HUES64 (cell line): Measurements from ENCODE around the gene ZNF236.

Source experiments
- H3K27ac ChIP-seq: 2 replicates; pipeline ENCODE4 v1.7.0; 2013; ENCODE audit warnings: low read depth, low read length, inconsistent platforms
- H3K27me3 ChIP-seq: 2 replicates; pipeline ENCODE4 v1.6.1; 2013; ENCODE audit warnings: mild to moderate bottlenecking, low read length; ENCODE audit not compliant: insufficient read depth
- H3K36me3 ChIP-seq: 2 replicates; pipeline ENCODE4 v1.6.1; 2013; ENCODE audit warnings: mild to moderate bottlenecking, low read length; ENCODE audit not compliant: insufficient read depth
- H3K4me1 ChIP-seq: 2 replicates; pipeline ENCODE4 v1.6.1; 2013; ENCODE audit warnings: mild to moderate bottlenecking, low read length, moderate library complexity; ENCODE audit not compliant: insufficient read depth
- H3K4me3 ChIP-seq: 2 replicates; pipeline ENCODE4 v1.5.1; 2013; ENCODE audit warnings: mild to moderate bottlenecking, low read length, moderate library complexity
- H3K9ac ChIP-seq: 2 replicates; pipeline ENCODE4 v1.6.1; 2013; ENCODE audit warnings: mild to moderate bottlenecking, low read depth, low read length
- H3K9me3 ChIP-seq: 2 replicates; pipeline ENCODE4 v1.6.1; 2013; ENCODE audit warnings: low read depth, low read length; ENCODE audit not compliant: insufficient read depth
- WGBS: fragments of 150-250, 120-280 bp; methylation state at CpG from one replicate; pipeline ENCODE4 v1.1.7; 2013; ENCODE audit warnings: missing lambda C conversion rate; 5-methylcytosine and 5-hydroxymethylcytosine counted together

ZNF236 gene

DNA sequence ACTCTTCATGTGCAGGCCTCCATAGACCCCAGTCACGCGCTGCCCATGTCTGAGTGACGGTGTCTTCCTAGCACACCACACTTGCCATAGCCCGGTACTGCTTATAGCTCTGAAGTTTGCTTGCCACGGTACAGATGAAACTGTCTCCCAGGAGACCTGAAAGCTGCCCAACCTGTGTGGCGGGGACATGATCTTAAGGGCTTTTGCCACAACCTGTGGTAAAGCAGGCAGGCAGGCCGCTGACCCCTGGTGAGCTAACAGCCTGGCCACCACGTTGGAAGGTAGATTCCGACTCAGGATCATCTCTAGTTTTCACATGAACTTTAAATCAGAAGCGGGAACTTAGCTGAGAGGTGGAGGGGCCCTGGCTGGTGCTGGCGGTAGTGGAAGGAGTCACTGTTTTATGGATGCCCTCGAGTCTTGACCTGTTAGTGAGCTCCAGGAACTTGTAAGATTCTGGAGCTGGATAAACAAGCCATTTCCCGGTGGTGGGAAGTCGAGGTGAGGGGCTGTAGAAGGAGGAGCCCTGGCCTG, 153.3 kb downstream of the ZNF236 start:
- Histone ChIP-seq H3K9me3 (no peaks in the 10 kb centered on the region), H3K36me3 (no peaks in the 10 kb centered on the region), H3K27me3 (no peaks in the 10 kb centered on the region), H3K27ac (no peak overlapping the region), H3K9ac (no peak overlapping the region), H3K4me3 (no peak overlapping the region), H3K4me1 (peaks cover 5% of the 10 kb centered on the region)
- WGBS: 93% methylated on average over 14 of the region's 14 CpGs

DNA sequence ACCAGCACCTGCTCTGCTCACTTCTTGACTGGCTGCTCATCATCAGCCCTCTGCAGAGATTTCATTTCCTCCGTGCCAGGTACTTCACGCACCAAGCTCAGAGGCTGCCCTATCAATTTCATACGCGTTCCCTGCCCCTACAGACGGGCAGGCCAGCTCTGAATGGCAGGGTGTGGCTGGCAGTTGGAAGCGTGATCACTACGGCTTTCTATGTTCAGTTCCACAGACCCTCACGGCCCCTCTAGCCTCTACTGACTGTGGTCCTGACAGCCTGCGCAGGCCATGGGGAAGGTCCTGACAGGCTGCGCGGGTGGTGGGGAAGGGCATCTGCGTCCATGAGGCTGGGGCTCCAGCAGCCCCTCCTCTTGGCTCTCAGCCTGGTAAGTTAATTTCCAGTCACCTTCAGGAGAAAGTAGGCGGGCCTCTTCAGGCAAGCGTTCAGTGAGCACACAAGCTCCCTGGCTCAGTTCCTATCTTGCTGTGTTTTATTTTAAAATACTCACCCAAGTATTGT, 154.8 kb downstream of the ZNF236 start:
- Histone ChIP-seq H3K27me3 (no peaks in the 10 kb centered on the region), H3K27ac (no peak overlapping the region), H3K9ac (no peak overlapping the region), H3K4me3 (no peak overlapping the region), H3K9me3 (no peaks in the 10 kb centered on the region), H3K36me3 (no peaks in the 10 kb centered on the region), H3K4me1 (peaks cover 4% of the 10 kb centered on the region)
- 94% methylated on average over 14 of the region's 14 CpGs for WGBS

DNA sequence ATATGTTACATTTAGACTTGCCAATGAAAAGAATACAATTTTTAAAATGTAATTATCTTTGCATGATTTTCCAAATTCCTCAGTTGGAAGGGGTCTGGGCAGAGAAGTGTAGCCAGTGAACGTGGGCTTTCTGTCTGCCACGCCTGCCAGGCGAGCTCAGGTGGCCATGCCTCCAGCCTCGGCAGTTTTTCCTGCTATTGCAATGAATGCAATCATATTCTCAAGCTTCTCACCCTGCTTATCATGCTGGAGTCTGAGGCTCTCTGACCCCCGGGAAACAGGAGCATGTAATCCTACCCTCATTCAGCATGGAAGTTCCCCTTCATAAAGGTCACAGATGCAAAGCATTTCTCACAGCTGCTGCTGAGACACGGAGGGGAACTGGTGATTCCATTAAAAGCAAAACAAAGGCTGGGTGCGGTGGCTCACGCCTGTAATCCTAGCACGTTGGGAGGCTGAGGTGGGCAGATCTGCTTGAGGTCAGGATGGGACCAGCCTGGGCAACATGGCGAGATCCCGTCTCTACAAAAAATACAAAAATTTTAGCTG, 155.4 kb downstream of the ZNF236 start:
- H3K27me3 ChIP-seq: no peaks in the 10 kb centered on the region
- H3K27ac ChIP-seq: no peak overlapping the region
- H3K9ac ChIP-seq: no peak overlapping the region
- H3K36me3 ChIP-seq: no peaks in the 10 kb centered on the region
- WGBS: 92% methylated on average over 11 of the region's 11 CpGs
- H3K4me1 ChIP-seq: peaks cover 4% of the 10 kb centered on the region
- H3K9me3 ChIP-seq: no peaks in the 10 kb centered on the region
- H3K4me3 ChIP-seq: no peak overlapping the region

DNA sequence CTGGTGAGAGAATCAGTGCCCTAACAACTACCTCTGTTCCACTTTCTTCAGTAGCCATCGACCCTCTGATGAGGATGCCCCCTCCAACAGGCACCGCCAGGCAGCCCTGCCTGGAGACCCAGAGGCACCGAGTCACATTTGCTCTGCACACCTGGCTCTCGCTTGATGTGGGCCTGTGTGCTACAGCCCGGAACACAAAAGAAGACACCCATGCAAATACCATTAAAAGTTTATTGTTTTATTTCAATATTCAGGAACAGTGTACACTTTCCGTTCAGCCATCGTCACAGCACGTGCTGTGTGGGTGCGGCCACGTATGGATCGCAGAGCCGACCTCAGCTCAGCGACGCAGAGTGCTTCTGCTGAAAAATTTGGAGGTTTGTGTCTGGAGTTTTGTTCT, 156.3 kb downstream of the ZNF236 start:
- H3K9ac ChIP-seq: no peak overlapping the region
- H3K36me3 ChIP-seq: no peaks in the 10 kb centered on the region
- no peaks in the 10 kb centered on the region for H3K9me3 ChIP-seq
- H3K27me3 ChIP-seq: no peaks in the 10 kb centered on the region
- 87% methylated on average over 14 of the region's 14 CpGs for WGBS
- H3K4me3 ChIP-seq: no peak overlapping the region
- no peak overlapping the region for H3K27ac ChIP-seq
- peaks cover 8% of the 10 kb centered on the region for H3K4me1 ChIP-seq

DNA sequence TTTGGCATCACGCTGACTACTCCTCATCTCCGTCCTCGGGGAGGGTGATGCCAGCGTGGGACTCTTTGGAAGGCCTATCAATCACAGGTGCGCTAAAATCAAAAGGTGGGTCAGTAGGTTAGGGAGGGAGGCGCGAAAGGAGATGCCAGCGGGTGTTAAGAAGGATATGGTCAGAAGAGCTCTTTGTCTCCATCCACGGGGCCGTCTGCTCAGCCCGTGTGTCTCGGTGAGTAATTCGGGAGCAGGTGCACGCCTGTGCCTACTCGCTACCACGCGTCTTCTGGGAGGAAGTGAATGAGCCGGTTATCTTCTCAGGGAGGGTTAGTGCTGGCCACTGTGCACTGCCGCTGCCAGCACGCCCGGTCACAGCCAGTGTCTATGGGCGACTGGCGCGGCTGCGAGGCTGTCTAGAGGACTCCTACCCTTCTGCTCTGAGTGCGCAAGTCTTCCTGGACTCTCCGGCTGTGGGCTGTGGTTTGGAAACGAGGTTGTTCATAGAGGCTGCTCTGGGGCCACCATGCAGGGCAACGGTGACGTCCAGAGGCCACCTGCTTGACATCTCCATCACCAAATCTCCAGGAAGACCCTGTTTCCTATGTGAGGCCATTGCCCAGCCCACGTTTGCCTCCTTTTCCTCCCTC, 156.9 kb downstream of the ZNF236 start:
- Histone ChIP-seq H3K9me3 (no peaks in the 10 kb centered on the region), H3K27me3 (no peaks in the 10 kb centered on the region), H3K4me3 (no peak overlapping the region), H3K36me3 (no peaks in the 10 kb centered on the region), H3K9ac (no peak overlapping the region), H3K4me1 (peaks cover 8% of the 10 kb centered on the region), H3K27ac (no peak overlapping the region)
- WGBS: 97% methylated on average over 31 of the region's 31 CpGs

DNA sequence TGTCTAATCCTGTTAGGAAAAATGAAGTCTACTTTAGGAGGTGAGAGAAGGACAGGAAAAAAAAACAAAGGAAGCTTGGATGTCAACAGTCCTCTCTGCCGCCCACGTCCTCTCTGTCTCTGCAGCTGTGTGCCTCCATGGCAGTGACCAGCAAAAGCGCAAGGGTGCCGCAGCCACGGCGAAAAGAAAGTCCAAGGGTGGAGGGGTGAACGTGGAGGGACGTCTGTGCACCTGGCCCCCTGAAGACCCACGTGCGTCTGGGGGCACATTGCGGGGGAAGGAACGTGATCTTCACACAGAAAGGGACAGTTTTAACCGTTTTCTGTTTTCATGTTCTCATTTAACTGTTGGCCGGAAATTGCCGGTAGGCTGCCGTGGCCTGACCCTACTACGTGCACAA, 157.5 kb downstream of the ZNF236 start:
- WGBS: 91% methylated on average over 17 of the region's 17 CpGs
- H3K9ac ChIP-seq: no peak overlapping the region

DNA sequence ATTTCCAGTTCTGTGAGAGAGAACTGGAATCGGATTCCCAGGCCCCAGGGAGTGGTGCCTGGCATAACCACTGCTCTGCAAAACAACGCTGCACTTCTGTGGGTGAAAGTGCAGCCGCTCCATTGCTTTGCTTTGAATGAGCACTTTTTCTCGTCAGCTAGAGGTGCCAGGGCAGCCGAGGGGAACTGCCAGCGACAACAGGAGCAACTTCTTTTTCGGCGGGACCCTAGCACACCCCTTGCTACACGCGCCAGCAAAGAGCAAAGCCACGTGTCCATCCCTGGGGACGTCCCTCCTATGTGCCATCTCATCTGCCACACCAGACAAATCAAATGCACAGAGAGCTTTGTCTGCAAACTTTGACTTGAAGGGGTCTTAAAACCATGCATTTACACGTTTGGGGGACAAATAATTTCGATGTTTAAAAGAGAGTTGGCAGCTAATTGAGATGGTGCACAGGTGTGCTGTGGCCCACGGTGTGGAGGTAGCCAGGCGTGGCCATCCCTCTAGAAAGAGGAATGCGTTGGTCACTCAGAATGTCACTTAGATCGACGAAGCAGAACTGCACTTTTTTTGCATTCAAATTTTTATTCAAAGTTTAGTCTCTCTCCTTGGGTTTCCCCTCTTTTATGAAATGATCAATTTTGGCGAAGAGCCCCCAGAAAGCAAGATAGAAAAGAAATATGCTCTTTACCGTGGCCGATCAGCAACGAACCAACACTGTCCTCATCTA, 158.5 kb downstream of the ZNF236 start:
- 82% methylated on average over 23 of the region's 23 CpGs for WGBS
- H3K4me3 ChIP-seq: no peak overlapping the region
- no peak overlapping the region for H3K27ac ChIP-seq
- H3K9ac ChIP-seq: no peak overlapping the region
- no peaks in the 10 kb centered on the region for H3K9me3 ChIP-seq
- H3K36me3 ChIP-seq: no peaks in the 10 kb centered on the region
- peaks cover 8% of the 10 kb centered on the region for H3K4me1 ChIP-seq
- no peaks in the 10 kb centered on the region for H3K27me3 ChIP-seq

More for the DNA sequence above, 157.5 kb downstream of the ZNF236 start:
- Histone ChIP-seq H3K36me3 (no peaks in the 10 kb centered on the region), H3K4me1 (peaks cover 8% of the 10 kb centered on the region), H3K4me3 (no peak overlapping the region), H3K27me3 (no peaks in the 10 kb centered on the region), H3K9me3 (no peaks in the 10 kb centered on the region), H3K27ac (no peak overlapping the region)

DNA sequence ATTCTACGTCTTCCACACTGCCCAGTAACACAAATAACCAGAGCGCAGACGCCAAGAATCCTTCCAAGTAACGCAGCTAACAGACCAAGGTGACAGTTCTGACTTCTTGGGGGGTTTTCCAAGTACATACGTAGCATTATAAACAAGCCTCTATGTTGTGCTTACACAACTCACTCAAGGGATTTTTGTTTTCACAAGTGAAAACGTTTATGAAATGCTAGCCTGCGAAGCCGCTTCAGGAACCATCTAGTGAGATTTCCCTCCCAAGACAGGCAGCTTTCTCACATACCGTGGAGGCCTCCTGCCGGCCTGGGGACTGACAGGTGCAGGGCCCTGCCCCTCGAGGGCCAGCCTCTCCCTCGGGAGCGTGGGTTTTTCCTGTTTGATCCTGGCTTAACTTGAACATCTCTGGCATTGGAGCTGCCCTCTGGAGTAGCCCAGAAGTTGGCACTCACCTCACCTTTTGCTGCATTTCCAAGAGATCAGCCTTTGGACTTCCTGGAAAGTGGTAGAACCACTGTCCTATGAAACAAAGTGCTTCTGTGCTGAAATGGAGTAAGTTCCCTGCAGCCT, 159.1 kb downstream of the ZNF236 start:
- Histone ChIP-seq H3K36me3 (no peaks in the 10 kb centered on the region), H3K4me1 (peaks cover 8% of the 10 kb centered on the region), H3K9me3 (no peaks in the 10 kb centered on the region), H3K27me3 (no peaks in the 10 kb centered on the region), H3K9ac (no peak overlapping the region), H3K27ac (no peak overlapping the region), H3K4me3 (no peak overlapping the region)
- WGBS: 78% methylated on average over 13 of the region's 13 CpGs

DNA sequence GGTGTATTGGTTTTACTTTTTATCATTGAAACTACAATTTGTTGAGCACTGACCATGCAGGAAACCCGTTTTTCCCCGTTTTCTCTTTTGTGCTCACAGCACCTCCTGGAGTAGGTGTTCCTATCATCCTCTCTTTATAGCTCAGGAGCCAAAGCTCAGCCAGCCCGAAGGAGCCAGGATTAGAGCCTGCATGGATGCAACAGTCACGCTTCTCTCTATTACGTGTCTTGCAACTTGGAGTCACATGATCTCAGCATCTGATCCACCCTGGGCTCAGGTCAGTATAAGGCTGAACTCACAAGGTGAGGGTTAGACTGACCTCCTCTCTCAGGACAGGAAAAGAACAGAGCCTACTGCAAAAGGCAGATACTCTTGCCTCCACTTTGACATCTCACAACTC, 159.7 kb downstream of the ZNF236 start:
- H3K4me1 ChIP-seq: peaks cover 8% of the 10 kb centered on the region
- H3K36me3 ChIP-seq: no peaks in the 10 kb centered on the region
- no peak overlapping the region for H3K4me3 ChIP-seq
- 93% methylated on average over 5 of the region's 5 CpGs for WGBS
- H3K27ac ChIP-seq: no peak overlapping the region
- H3K9me3 ChIP-seq: no peaks in the 10 kb centered on the region
- H3K27me3 ChIP-seq: no peaks in the 10 kb centered on the region
- H3K9ac ChIP-seq: no peak overlapping the region

DNA sequence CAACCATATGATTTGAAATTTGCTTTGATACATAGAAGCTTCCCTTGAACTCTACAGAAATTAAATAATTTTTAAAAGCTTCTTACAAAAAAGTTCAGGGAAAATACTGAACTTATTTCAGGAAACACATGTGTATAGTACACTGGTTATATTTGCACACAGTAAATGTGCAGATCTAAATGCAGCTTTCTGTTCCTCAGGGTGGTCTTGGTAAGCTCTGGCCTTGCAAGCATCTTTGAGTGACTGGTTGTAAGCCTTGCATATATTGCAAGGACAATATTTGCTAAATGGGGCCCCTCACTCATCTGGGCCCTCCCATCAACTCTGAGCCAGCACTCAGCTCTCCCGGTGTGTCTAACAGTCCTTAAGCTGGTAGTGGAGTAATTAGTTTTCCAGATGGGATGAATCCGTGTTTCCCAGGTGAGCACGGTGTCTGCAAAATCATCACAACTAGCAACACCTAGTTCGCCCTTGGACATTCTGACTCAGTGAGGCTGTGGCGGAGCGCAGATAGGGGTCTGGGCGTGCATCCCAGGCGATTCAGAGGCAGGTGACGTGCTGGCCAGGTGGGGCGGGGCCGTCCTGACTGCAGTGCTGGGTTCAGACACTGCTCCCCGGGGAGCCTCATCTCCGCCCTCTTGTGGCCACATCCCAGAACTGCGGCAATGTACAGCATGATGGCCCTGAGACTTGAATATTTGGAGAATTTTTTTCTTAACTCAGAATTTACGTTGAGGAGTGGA, 160.7 kb downstream of the ZNF236 start:
- Histone ChIP-seq H3K36me3 (no peaks in the 10 kb centered on the region), H3K27me3 (no peaks in the 10 kb centered on the region), H3K9ac (no peak overlapping the region), H3K4me1 (peaks cover 8% of the 10 kb centered on the region), H3K9me3 (no peaks in the 10 kb centered on the region), H3K4me3 (no peak overlapping the region), H3K27ac (no peak overlapping the region)
- 25% methylated on average over 15 of the region's 15 CpGs for WGBS
